ENCODE measurements around the gene A1BG. TPM values are rescaled to one million over a fixed set of nuclear protein-coding genes. Genes with fewer than 3 reads are reported as not detected.

Gene A1BG
- total and polyA plus RNA-seq, 2 donors = 59.3 to 77.3 TPM

GRCh38 chr19:58300620-58301019 lies 52.7 kb downstream of the A1BG start:
- WGBS = over 99% methylated on average over 7 of the region's 7 CpGs
- Histone ChIP-seq H3K4me1 (ENCODE audit: control insufficient read depth in 2 of 2, insufficient read depth in 2 of 2, low read length in 2 of 2) (peaks cover 1 to 2% of the 10 kb centered on the region in 2 donors), H3K4me3 (ENCODE audit: low read length in 2 of 2) (no peak overlapping the region), H3K36me3 (ENCODE audit: control insufficient read depth in 2 of 2, insufficient read depth in 2 of 2, low read length in 1 of 2) (peaks cover 27 to 28% of the 10 kb centered on the region in 2 donors), H3K27me3 (ENCODE audit: control insufficient read depth in 2 of 2, insufficient read depth in 1 of 2, low read length in 1 of 2) (no peaks in the 10 kb centered on the region), H3K9me3 (ENCODE audit: control insufficient read depth in 2 of 2, insufficient read depth in 1 of 2, low read length in 1 of 2) (peaks cover 2 to 29% of the 10 kb centered on the region in 2 donors), H3K27ac (ENCODE audit: low read depth in 1 of 2, low read length in 1 of 2) (no peak overlapping the region)
- DNase-seq (ENCODE audit: low read depth in 6 of 9, low spot score in 9 of 9) = no peak

- H3K9me3 ChIP-seq (ENCODE audit: control insufficient read depth in 2 of 2, insufficient read depth in 1 of 2, low read length in 1 of 2) = peaks cover 27 to 70% of the 10 kb centered on the region in 2 donors
Measured at GRCh38 chr19:58296104-58296503, 57.2 kb downstream of the A1BG start.

More at GRCh38 chr19:58296104-58296503, 57.2 kb downstream of the A1BG start:
- Histone ChIP-seq H3K36me3 (ENCODE audit: control insufficient read depth in 2 of 2, insufficient read depth in 2 of 2, low read length in 1 of 2) (peaks cover 64 to 66% of the 10 kb centered on the region in 2 donors), H3K27me3 (ENCODE audit: control insufficient read depth in 2 of 2, insufficient read depth in 1 of 2, low read length in 1 of 2) (no peaks in the 10 kb centered on the region), H3K27ac (ENCODE audit: low read depth in 1 of 2, low read length in 1 of 2) (no peak overlapping the region), H3K4me3 (ENCODE audit: low read length in 2 of 2) (no peak overlapping the region), H3K4me1 (ENCODE audit: control insufficient read depth in 2 of 2, insufficient read depth in 2 of 2, low read length in 2 of 2) (no peaks in the 10 kb centered on the region)
- WGBS = 97% methylated on average over 7 of the region's 7 CpGs
- DNase-seq (ENCODE audit: low read depth in 6 of 9, low spot score in 9 of 9) = no peak

Other genes starting within 250 kb of the A1BG start
- 11.9 TPM for gene ZNF329, start 202.7 kb downstream of the A1BG start, total RNA-seq
- gene ZNF329, start 202.7 kb downstream of the A1BG start, polyA plus RNA-seq = 9.3 TPM
- gene ZNF274, start 170.4 kb downstream of the A1BG start, total RNA-seq = 15.7 TPM
- 33.2 TPM for gene ZNF274, start 170.4 kb downstream of the A1BG start, polyA plus RNA-seq
- 37.1 TPM for gene ZNF544, start 124.6 kb downstream of the A1BG start, total RNA-seq
- 28.0 TPM for gene ZNF544, start 124.6 kb downstream of the A1BG start, polyA plus RNA-seq
- gene ZNF8, start 74.5 kb downstream of the A1BG start, total RNA-seq = 4.1 TPM
- gene ZNF8, start 74.5 kb downstream of the A1BG start, polyA plus RNA-seq = 3.7 TPM
- gene ERVK3-1, start 48.1 kb downstream of the A1BG start, total RNA-seq = 55.2 TPM
- 60.9 TPM for gene ERVK3-1, start 48.1 kb downstream of the A1BG start, polyA plus RNA-seq
- 1.2 TPM for gene ZSCAN22, start 26.5 kb downstream of the A1BG start, total RNA-seq
- gene ZSCAN22, start 26.5 kb downstream of the A1BG start, polyA plus RNA-seq = 1.2 TPM
- gene ZNF497, start 9.3 kb upstream of the A1BG start, total RNA-seq = 0.94 TPM
- 1.3 TPM for gene ZNF497, start 9.3 kb upstream of the A1BG start, polyA plus RNA-seq
- 3.8 TPM for gene ZNF837, start 27.5 kb upstream of the A1BG start, total RNA-seq
- 2.9 TPM for gene ZNF837, start 27.5 kb upstream of the A1BG start, polyA plus RNA-seq
- gene RPS5, start 33.8 kb upstream of the A1BG start, total RNA-seq = 1,573 TPM
- 942 TPM for gene RPS5, start 33.8 kb upstream of the A1BG start, polyA plus RNA-seq
- not detected for gene RNF225, start 42.2 kb upstream of the A1BG start, total RNA-seq
- gene RNF225, start 42.2 kb upstream of the A1BG start, polyA plus RNA-seq = not detected
- gene ZNF584, start 55.2 kb upstream of the A1BG start, total RNA-seq = 6.0 TPM
- gene ZNF584, start 55.2 kb upstream of the A1BG start, polyA plus RNA-seq = 5.2 TPM
- 6.4 TPM for gene ZNF132, start 86.7 kb upstream of the A1BG start, total RNA-seq
- gene ZNF132, start 86.7 kb upstream of the A1BG start, polyA plus RNA-seq = 1.6 TPM
- 4.6 TPM for gene ZNF324B, start 98.1 kb upstream of the A1BG start, total RNA-seq
- gene ZNF324B, start 98.1 kb upstream of the A1BG start, polyA plus RNA-seq = 3.1 TPM
- 10.9 TPM for gene ZNF324, start 113.6 kb upstream of the A1BG start, total RNA-seq
- gene ZNF324, start 113.6 kb upstream of the A1BG start, polyA plus RNA-seq = 5.6 TPM
- 7.0 TPM for gene ZNF446, start 122.9 kb upstream of the A1BG start, total RNA-seq
- gene ZNF446, start 122.9 kb upstream of the A1BG start, polyA plus RNA-seq = 13.5 TPM
- gene SLC27A5, start 158.5 kb upstream of the A1BG start, total RNA-seq = 24.5 TPM
- 20.9 TPM for gene SLC27A5, start 158.5 kb upstream of the A1BG start, polyA plus RNA-seq
- gene ZBTB45, start 166.3 kb upstream of the A1BG start, total RNA-seq = 2.8 TPM
- 7.2 TPM for gene ZBTB45, start 166.3 kb upstream of the A1BG start, polyA plus RNA-seq
- gene TRIM28, start 190.6 kb upstream of the A1BG start, total RNA-seq = 333 TPM
- gene TRIM28, start 190.6 kb upstream of the A1BG start, polyA plus RNA-seq = 220 TPM
- gene CHMP2A, start 201.6 kb upstream of the A1BG start, total RNA-seq = 75.4 TPM
- 131 TPM for gene CHMP2A, start 201.6 kb upstream of the A1BG start, polyA plus RNA-seq
- 33.3 TPM for gene UBE2M, start 205.1 kb upstream of the A1BG start, total RNA-seq
- 43.9 TPM for gene UBE2M, start 205.1 kb upstream of the A1BG start, polyA plus RNA-seq
- 9.0 TPM for gene MZF1, start 219.8 kb upstream of the A1BG start, total RNA-seq
- 24.7 TPM for gene MZF1, start 219.8 kb upstream of the A1BG start, polyA plus RNA-seq

Data from thymus (tissue), 11 donors.